HG03460 (cell line): ENCODE measurements around the gene SPATA31D3.
"Not testable (repeated sequence)": the region's sequence is repeated elsewhere in the genome, so short reads cannot be mapped to it uniquely, and the experiment has no call there.

Source experiments
- ATAC-seq: cut with Tn5 transposase; IDR thresholded peaks from one replicate; pipeline ENCODE4 v1.9.1; 2021; ENCODE audit not compliant: unreplicated experiment

Gene SPATA31D3

DNA sequence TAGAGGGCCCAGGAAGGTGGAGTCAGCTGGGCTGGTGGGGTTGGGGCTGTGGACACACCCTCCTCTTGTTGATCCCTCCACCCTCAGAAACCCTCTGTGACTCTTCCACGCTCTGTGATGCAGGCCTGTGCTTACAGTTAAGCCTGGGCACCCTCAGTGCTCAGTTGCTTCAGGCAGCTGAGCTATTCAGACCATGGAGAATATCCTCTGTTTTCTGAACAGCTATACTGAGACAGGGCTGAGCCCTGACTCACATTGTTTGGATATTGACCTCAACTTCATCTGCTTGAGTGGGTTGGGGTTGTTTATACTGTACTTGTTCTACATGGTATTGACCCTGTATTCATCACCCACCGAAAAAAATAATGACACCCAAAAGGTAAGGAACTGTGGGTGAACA lies at the start of gene SPATA31D3:
TSS of gene SPATA31D3 (plus strand) at position 108 of the 400 bp plus-strand sequence. CDS start at position 194, 86 bp downstream.
- not testable (repeated sequence) for ATAC-seq

- ATAC-seq = no peak
Observed at GRCh38 chr9:81893929-81894328, 49.4 kb upstream of the SPATA31D3 start.

GRCh38 chr9:81894891-81895290 lies 48.4 kb upstream of the SPATA31D3 start:
- no peak for ATAC-seq

DNA sequence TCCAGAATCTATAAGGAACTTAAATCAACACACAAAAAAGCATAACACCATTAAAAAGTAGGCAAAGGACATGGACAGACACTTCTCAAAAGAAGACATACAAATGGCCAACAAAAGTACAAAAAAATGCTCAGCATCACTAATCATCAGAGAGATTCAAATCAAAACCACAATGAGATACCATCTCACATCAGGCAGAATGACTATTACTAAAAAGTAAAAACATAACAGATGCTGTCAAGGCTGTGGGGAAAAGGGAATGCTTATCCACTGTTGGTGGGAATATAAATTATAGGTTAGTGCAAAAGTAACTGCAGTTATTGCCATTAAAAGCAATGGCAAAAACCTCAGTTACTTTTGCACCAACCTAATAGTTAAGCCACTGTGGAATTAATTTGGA lies 47.2 kb upstream of the SPATA31D3 start:
- no peak for ATAC-seq

- ATAC-seq = no peak
Observed at GRCh38 chr9:81898851-81899250, 44.4 kb upstream of the SPATA31D3 start.

- ATAC-seq = no peak
Observed at GRCh38 chr9:81902196-81902595, 41.1 kb upstream of the SPATA31D3 start.

GRCh38 chr9:81902626-81903025 lies 40.7 kb upstream of the SPATA31D3 start:
- ATAC-seq = no peak

DNA sequence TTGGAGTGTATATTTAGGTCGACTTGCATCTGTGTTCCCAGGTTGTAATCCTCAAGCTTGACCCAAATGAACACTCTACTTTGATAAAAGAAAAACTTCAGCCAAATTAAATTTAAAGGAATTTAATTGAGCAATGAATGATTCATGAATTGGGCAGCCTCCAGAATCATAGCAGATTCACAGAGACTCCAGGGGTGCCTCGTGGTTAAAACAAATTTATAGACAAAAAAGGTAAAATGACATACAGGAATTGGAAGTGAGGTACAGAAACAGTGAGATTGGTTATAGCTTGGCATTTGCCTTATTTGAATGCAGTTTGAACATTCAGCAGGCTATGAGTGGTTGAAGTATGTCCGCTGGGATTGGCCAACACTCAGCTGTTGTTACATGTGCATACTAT lies 36.6 kb upstream of the SPATA31D3 start:
- ATAC-seq = no peak

DNA sequence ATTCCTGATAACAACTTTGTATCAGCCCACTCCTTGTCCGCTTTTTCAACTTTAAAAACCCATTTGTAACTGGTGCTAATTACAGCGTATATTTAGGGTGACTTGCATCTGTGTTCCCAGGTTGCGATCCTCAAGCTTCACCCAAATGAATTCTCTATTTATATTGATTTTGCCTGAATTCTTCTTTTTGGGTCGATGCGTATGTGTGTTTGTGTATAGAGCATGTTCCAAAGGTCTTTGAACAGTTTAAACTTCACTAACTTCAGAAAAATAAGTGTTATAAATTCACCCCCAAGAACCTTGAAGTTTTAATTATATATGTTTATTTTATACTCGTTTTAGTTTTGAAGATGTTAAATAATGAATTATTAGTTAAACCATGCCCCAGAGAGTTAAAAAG lies 31.2 kb upstream of the SPATA31D3 start:
- no peak for ATAC-seq

- ATAC-seq = no peak
Observed at GRCh38 chr9:81915801-81916505, 27.3 kb upstream of the SPATA31D3 start.

GRCh38 chr9:81918507-81918906 lies 24.8 kb upstream of the SPATA31D3 start:
- not testable (repeated sequence) for ATAC-seq

GRCh38 chr9:81928305-81928704 lies 15.0 kb upstream of the SPATA31D3 start, which contains the start of gene SPATA31D4:
Gene SPATA31D4, plus strand, starts transcription at chr9:81928428. Its CDS starts 86 bp downstream, at chr9:81928514.
- not testable (repeated sequence) for ATAC-seq

DNA sequence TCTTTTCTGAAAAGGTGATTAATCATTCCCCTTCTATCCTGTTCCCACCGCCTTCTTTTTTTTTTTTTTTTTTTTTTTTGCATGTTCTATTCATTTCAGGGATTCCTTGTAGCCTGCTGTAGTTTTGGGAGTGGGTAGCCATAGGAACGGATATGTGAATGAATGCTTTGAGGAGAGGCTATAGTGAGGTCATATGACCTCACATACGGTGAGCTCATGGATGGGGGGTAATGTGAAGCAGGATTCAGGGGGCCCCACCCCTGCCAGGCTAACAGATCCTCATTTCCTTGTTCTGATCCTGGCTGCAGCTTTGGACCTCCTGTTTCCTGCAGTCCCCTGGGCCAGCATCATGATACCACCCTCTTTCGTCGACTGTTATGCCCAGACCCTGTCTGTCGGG lies 13.2 kb upstream of the SPATA31D3 start:
- ATAC-seq = not testable (repeated sequence)

DNA sequence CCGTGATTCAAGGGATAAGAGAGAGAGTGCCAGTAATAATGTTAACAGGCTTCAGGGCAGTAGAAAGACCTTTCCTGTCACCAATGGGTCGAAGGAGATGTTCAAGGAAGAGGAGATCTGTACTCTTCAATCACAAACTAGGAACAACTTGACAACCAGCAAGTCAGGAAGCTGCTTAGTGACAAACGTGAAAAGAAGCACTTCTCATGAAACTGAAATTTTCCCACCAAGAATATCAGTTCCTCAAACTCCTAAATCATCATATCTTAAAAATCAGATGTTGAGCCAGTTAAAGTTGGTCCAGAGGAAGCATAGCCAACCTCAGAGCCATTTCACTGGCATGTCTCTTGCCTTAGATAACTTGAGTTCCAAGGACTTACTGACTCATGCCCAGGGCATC lies 9.8 kb upstream of the SPATA31D3 start:
- ATAC-seq = not testable (repeated sequence)

- not testable (repeated sequence) for ATAC-seq
Observed at GRCh38 chr9:81948650-81949049, 5.3 kb downstream of the SPATA31D3 start.

GRCh38 chr9:81953096-81953495 lies 9.8 kb downstream of the SPATA31D3 start:
- ATAC-seq = no peak

GRCh38 chr9:81955625-81956024 lies 12.3 kb downstream of the SPATA31D3 start:
- ATAC-seq = no peak

DNA sequence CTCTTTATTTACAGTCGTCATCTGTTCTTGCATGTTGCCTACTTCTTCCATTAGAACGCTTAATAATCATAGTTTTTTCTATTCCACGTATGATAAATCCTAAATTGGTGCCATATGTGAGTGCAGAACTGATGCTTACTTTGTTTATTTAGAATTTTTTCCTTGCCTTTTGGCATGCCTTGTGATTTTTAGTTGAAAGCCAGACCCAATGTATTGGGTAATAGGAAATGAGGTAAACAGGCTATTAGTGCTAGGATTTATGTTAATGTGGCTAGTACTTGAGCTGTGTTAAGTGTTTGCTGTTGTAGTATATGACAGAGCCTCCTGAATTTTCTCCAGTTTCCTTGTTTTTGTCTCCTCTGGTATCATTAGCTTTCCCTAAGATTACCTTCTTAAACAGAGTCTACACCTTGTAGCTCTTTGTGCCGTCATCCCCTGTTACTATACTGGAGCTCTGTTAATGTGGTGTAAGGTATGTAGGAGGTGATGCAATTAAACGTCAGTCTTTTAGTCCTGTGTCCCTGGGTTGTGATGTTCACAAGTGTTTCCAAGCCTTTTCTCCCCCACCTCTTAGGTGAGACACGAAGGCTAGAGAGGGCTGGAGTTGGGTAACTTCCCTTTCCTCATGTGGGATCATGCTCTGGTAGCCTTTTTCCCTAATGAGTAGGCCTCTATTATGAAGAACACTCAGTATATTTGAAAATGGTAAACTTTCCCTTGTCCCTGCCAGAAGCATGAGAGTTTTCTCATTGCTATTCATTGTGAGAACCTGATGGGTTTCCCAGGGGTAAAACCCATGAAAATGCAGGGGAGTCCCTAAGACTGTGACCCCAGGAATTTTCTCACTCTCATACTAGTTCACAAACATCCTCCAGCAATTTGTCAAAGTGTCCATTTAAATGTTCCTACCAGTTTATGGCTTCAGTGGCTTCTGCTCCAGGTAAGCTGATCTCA lies 21.2 kb downstream of the SPATA31D3 start:
- ATAC-seq = no peak

DNA sequence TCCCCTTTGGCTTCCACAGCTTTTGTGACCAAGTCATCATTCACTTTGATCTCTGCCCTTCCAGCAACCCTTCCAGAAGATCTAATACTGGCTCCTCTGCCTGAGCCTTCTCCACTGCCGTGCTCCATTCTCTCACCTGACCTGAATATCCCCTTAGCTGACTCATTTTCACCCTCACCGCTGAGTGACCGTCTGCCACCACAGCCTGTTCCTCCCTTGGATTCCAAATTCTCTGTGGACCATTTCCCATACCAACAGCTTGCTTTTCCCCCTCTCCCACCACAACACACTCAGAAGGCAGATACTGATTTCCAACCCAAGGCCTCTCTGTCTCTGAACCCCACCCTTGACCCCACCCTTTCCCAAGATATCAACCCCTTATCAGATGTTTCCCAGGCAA lies 24.7 kb downstream of the SPATA31D3 start:
- ATAC-seq = no peak

DNA sequence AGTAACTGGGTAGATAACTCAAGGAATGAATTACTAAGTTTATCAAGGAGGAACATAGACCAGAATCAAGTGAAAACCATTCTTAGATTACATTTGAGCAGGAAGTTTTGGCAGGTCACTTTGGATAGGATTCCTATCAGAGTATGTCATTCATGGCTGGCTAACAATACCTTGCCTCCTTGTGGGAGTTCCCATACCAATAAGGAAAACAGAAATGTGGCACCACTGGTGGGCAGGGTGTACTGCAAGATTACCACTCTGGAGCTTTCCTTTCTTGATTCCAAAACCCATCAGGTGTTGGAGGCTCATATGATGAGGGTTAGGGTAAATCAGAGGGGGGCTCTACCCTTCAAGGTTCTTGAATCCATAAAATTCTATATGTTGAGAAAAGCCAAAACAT lies 26.7 kb downstream of the SPATA31D3 start:
- ATAC-seq = no peak

GRCh38 chr9:81971727-81972126 lies 28.4 kb downstream of the SPATA31D3 start:
- ATAC-seq = no peak

DNA sequence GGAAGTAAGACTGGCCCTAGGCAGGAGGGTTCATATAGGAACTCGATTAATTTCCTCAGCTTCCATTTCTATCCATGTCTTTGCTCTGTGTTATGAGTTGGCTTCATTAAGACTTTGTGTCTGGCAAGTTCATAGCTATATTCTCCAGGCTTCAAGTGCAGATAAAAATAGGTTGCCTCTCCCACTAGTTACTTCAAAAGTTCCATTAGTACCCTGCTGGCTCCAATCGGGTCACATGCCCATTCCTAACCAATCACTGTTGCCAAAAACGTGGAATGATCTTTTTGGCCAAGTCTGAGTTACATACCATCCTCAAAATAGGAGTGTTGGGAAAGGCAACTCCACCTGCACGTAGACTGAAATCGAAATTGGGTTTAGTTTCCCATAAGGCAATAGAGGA lies 31.5 kb downstream of the SPATA31D3 start:
- no peak for ATAC-seq
